Measurements from ENCODE around the gene SCT.

SCT gene

GRCh38 chr11:609341-609811, 17.6 kb downstream of the SCT start:
- no peak for DNase-seq

- DNase-seq: no peak
These were observed 18.2 kb downstream of the SCT start for GRCh38 chr11:608791-609251.

GRCh38 chr11:607971-608659, 18.9 kb downstream of the SCT start:
- DNase-seq: no peak

GRCh38 chr11:607020-607780, 19.8 kb downstream of the SCT start:
- no peak for DNase-seq

- no peak for DNase-seq
These were observed 20.7 kb downstream of the SCT start for GRCh38 chr11:606245-606644.

- no peak for DNase-seq
These were observed 21.5 kb downstream of the SCT start for GRCh38 chr11:605286-606129.

GRCh38 chr11:603154-603553, 23.8 kb downstream of the SCT start:
- DNase-seq: no peak

- DNase-seq: no peak
These were observed 25.3 kb downstream of the SCT start for GRCh38 chr11:601573-602245.

GRCh38 chr11:598005-598680, 28.8 kb downstream of the SCT start:
- DNase-seq: no peak

- no peak for DNase-seq
These were observed 29.7 kb downstream of the SCT start for GRCh38 chr11:597166-597725.

GRCh38 chr11:596374-596773, 30.6 kb downstream of the SCT start:
- DNase-seq: no peak

GRCh38 chr11:595400-595799, 31.6 kb downstream of the SCT start:
- no peak for DNase-seq

GRCh38 chr11:593347-593746, 33.6 kb downstream of the SCT start:
- no peak for DNase-seq

GRCh38 chr11:592918-593317, 34.1 kb downstream of the SCT start:
- no peak for DNase-seq

GRCh38 chr11:592501-592900, 34.5 kb downstream of the SCT start:
- DNase-seq: no peak

- DNase-seq: no peak
These were observed 36.0 kb downstream of the SCT start for GRCh38 chr11:590997-591396.

- DNase-seq: no peak
These were observed 37.2 kb downstream of the SCT start for GRCh38 chr11:589798-590197.

- peak; percentile 71 to 76 for DNase-seq
These were observed 39.0 kb downstream of the SCT start for GRCh38 chr11:587978-588380.

GRCh38 chr11:587546-587945, 39.4 kb downstream of the SCT start:
- no peak for DNase-seq

GRCh38 chr11:586376-587316, 40.3 kb downstream of the SCT start:
- DNase-seq: no peak

- no peak for DNase-seq
These were observed 42.7 kb downstream of the SCT start for GRCh38 chr11:584287-584686.
